ENCODE results near the gene ZNF655.
"Not testable (repeated sequence)": the region's sequence is repeated elsewhere in the genome, so short reads cannot be mapped to it uniquely, and the experiment has no call there.

The ZNF655 gene

DNA sequence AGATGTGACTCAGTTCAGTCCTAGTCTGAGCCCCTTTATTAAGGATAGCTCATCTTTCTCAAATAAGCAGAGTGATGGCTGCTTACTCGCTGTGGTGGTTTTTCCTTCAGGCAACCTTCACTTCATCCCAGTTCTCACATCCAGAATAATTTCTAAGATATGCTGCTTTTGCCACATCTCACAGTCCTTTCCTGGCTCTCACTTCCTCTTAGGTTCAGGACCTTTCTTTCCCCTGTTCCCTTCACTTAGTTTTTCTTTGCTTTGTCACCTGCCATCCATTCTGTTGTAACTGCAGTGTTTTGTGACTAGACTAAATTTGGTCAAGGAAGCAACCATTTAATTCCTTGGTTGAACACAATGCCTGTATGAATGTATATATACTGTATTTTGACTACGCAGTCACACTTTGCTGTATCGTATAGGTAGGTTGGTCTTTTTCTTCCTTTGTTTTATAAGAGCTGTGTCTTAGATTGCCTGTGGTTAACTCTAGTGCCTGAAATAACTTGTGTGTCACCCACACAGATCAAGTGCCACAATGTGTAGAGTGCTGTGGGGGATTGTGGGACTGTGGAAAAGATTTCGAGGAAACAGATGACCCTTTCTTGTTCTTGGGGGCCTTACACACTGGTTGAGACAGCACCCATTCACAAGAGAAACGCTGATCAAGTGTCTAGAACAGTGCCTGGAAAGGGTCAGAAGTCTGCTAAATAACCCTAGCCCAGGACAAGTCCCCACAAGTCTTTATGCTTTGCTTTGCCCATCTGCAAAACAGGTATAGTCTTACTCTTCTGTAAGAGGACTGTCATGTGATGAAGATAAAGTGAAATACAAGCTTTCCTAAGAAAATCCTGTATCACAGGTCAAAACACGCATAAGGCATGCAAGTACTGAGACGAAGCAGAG is 2.6 kb downstream of the ZNF655 start:
- no peak for DNase-seq (ENCODE audit: low spot score)

- no peak for DNase-seq (ENCODE audit: low spot score)
Observed at GRCh38 chr7:99561737-99562051, 3.3 kb downstream of the ZNF655 start.

GRCh38 chr7:99562114-99562784 is 3.8 kb downstream of the ZNF655 start:
- DNase-seq (ENCODE audit: low spot score): no peak

- DNase-seq (ENCODE audit: low spot score): peak; percentile 94
Observed at GRCh38 chr7:99562832-99563231, 4.4 kb downstream of the ZNF655 start.

DNA sequence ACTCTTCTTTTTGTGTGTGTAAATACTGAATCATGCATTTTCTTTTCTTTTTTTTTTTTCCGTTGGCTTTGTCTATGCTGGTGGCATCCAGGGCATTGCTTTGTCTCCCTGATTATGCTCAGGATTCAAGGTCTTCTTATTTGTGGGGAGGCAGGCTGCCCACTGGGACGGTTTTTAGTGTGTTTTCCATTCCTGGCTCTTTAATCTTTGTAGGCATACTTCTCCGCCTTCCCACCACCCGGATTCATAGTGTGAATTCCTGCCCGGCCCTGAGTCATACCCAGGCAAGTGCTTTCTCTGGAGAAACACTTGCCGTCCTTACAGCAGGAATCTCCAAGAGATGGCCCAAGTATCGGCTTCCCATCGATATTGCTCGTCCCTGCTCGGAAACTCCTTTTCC is 5.2 kb downstream of the ZNF655 start:
- DNase-seq (ENCODE audit: low spot score): no peak

- DNase-seq (ENCODE audit: low spot score): not testable (repeated sequence)
Observed at GRCh38 chr7:99568770-99569169, 10.3 kb downstream of the ZNF655 start.

GRCh38 chr7:99571768-99572167 is 13.3 kb downstream of the ZNF655 start:
- DNase-seq (ENCODE audit: low spot score): no peak

- no peak for DNase-seq (ENCODE audit: low spot score)
Observed at GRCh38 chr7:99573257-99573656, 14.8 kb downstream of the ZNF655 start.

GRCh38 chr7:99576251-99576650 is 17.8 kb downstream of the ZNF655 start:
- no peak for DNase-seq (ENCODE audit: low spot score)

DNA sequence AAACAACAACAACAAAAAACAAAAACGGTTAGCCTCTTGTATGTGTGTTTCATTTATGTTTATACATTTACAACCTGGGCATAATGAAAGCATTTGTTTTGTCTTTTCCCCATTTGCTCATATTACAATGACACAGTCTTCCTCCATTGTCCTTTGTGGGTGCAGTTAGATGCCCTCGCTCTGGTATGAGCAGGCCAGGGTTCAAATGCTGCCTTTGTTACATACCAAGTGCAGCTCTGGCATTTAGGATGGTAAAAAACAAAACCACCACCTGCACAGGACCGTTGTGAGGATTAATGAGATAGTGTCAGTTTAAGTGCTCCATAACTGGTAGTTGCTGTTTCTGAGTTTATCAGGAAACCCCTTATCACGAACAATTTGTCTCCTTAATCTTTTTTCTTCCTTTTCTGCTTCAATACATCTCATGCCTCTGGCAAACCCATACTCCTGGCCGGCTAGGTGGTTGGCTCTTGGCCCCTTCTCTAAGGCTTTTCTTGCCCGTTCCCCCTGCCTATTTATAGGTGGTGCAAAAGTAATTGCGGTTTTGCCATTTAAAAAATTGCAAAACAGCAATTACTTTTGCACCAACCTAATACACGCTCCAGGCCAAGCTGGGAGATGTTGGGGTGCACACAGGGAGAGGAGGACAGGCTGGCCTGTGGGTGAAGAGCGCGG is 21.0 kb downstream of the ZNF655 start:
- no peak for DNase-seq (ENCODE audit: low spot score)

- no peak for DNase-seq (ENCODE audit: low spot score)
Observed at GRCh38 chr7:99579956-99580777, 21.7 kb downstream of the ZNF655 start.

DNA sequence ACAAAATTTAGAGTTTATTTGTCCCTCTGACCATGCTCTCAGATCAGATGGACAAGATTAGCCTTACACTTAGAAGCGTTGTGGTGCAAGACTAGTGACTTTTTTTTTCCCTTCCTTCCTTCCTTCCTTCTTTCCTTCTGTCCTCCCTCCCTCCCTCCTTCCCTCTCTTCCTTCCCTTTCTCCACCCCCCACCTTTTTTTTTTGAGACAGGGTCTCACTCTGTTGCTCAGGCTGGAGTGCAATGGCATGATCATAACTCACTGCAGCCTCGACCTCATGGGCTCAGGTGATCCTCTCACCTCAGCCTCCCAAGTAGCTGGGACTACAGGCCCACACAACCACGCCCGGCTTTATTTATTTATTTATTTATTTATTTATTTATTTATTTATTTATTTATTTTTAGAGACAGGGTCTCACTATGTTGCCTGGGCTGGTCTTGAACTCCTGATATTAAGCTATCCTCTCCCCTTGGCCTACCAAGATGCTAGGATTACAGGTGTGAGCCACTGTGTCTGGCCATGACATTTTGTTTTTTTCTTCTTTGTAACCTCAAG is 22.4 kb downstream of the ZNF655 start:
- not testable (repeated sequence) for DNase-seq (ENCODE audit: low spot score)

DNA sequence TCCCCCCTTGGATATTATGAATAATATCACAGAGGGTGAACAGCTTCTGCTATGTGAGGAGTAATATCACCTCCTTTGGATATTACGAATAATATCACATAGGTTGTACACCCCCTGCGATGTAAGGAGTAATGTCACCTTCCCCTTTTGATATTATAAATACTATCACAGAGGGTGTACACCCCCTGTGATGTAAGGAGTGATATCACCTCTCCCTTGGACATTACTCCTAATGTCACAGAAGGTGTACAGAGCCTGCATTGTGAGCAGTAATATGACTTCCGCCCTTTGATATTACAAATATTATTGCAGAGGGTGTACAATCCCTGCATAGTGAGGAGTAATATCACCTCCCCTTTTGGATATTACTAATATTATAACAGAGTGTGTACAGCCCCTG is 30.4 kb downstream of the ZNF655 start:
- DNase-seq (ENCODE audit: low spot score): no peak

- DNase-seq (ENCODE audit: low spot score): no peak
Observed at GRCh38 chr7:99594948-99595745, 36.7 kb downstream of the ZNF655 start.

- DNase-seq (ENCODE audit: low spot score): no peak
Observed at GRCh38 chr7:99596408-99596955, 38.0 kb downstream of the ZNF655 start.

GRCh38 chr7:99597762-99598501 is 39.5 kb downstream of the ZNF655 start, which contains the start of gene TMEM225B:
TSS of gene TMEM225B (plus strand) at chr7:99598267. CDS start at chr7:99604389, 6,122 bp downstream.
- DNase-seq (ENCODE audit: low spot score): no peak

GRCh38 chr7:99599836-99600235 is 41.4 kb downstream of the ZNF655 start:
- no peak for DNase-seq (ENCODE audit: low spot score)

DNA sequence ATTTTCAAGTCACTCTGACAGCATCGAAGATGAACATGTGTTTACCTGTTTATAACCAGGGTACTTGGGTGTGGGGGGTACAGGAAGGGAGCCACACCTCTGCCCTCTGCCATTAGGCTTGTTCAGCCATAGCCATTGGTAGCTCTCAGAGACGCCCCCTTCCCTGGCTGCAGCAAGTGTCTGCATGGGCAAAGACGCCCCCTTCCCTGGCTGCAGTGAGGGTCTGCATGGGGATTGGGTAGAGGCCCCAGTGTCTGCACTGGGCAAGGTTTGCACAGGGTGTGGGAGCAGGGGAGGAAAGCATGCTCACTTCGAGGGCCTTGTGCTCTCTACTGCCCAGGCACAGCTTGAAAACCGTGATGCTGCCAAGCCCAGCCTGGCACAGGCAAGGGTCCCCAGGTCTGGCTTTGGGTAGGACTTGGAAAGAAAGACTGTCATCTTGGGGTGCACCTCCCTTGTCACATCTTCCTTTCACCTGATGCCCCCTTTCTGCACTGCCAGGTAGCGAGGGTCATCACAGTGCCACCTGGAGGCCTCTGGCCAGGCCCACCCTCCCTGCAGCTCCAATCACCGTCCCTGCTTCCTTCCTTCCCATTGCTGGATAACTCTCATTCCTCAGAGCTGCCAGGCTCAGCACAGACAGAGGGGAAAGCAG is 43.3 kb downstream of the ZNF655 start:
- DNase-seq (ENCODE audit: low spot score): no peak

- no peak for DNase-seq (ENCODE audit: low spot score)
Observed at GRCh38 chr7:99605527-99605926, 47.1 kb downstream of the ZNF655 start.

Measured in COLO829 (cell line).